ENCODE measurements around the gene DYNLT4. TPM values are rescaled to one million over a fixed set of nuclear protein-coding genes. Genes with fewer than 3 reads are reported as not detected.

The DYNLT4 gene
- total and polyA plus RNA-seq, 2 of the 13 experiments (the other 11 are each of a cell fraction or from before 2014, with no cell fraction given) = 0.77 TPM; not detected in 1

GRCh38 chr1:44784094-44785028, 22.8 kb downstream of the DYNLT4 start (continued):
- TF ChIP-seq MNT (IDR thresholded peaks at IDR 0.05) (no peak), ZNF280D (CRISPR knock-in tag; IDR thresholded peaks at IDR 0.05) (peak; percentile 32; the same call in 1 of the 2 replicates), AGO1 (IDR thresholded peaks at IDR 0.05; ENCODE audit: low read depth, low read length, poor library complexity, severe bottlenecking) (no peak), RFX5 (IDR thresholded peaks at IDR 0.05; ENCODE audit: low read depth, low read length) (no peak), ZBTB4 (CRISPR knock-in tag; IDR thresholded peaks at IDR 0.05; ENCODE audit: borderline replicate concordance) (no peak), TCF12 (IDR thresholded peaks at IDR 0.05) (no peak), TCF12 (CRISPR knock-in tag; IDR thresholded peaks at IDR 0.05) (no peak), SALL1 (CRISPR knock-in tag; IDR thresholded peaks at IDR 0.05) (peak; percentile 59), CBX2 (IDR thresholded peaks at IDR 0.05; ENCODE audit: low read depth, low read length) (no peak), CBX2 (CRISPR knock-in tag; IDR thresholded peaks at IDR 0.05; ENCODE audit: low read depth) (no peak), KDM6A (CRISPR knock-in tag; IDR thresholded peaks at IDR 0.05; ENCODE audit: low read depth) (no peak), MAFG (CRISPR knock-in tag; IDR thresholded peaks at IDR 0.05) (no peak), IKZF1 (IDR thresholded peaks at IDR 0.05) (no peak), RORA (CRISPR knock-in tag; IDR thresholded peaks at IDR 0.05) (no peak), STAG1 (CRISPR knock-in tag; IDR thresholded peaks at IDR 0.05) (no peak), FOXA1 (IDR thresholded peaks at IDR 0.05) (no peak), FOXA1 (CRISPR knock-in tag; IDR thresholded peaks at IDR 0.05) (no peak), YEATS4 (CRISPR knock-in tag; IDR thresholded peaks at IDR 0.05; ENCODE audit: borderline replicate concordance) (peak; percentile 82), RAD21 (CRISPR knock-in tag; IDR thresholded peaks at IDR 0.05) (no peak; the same call in 1 of the 2 replicates), DDIT3 (CRISPR knock-in tag; IDR thresholded peaks at IDR 0.05) (no peak)
- TF ChIP-seq, protein P1, sequence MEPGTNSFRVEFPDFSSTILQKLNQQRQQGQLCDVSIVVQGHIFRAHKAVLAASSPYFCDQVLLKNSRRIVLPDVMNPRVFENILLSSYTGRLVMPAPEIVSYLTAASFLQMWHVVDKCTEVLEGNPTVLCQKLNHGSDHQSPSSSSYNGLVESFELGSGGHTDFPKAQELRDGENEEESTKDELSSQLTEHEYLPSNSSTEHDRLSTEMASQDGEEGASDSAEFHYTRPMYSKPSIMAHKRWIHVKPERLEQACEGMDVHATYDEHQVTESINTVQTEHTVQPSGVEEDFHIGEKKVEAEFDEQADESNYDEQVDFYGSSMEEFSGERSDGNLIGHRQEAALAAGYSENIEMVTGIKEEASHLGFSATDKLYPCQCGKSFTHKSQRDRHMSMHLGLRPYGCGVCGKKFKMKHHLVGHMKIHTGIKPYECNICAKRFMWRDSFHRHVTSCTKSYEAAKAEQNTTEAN (CRISPR knock-in tag; conservative IDR thresholded peaks at IDR 0.05) = 0 out of 2 replicates have a peak, but pooled peaks have one; percentile 36
